ENCODE data around the gene MRPS24.

DNA sequence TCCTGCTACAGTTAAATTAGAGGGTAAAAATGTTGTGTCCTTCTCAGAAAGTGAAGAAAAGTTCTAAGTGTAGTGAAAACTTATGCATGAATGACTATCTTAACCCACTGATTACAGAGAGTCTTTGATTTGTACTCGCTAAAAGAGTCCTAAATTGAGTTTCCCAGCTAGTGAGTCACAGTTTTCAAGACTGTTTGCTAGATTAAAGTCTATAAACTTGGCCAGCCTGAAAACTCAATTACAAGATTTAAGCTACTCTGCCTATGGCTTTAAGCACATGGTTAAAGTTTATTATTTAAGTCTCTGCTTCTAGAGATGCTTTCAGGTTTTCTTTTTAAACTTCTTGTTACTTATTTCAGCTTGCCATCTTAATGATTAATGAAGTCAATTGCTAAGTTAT, 44.4 kb downstream of the MRPS24 start:
- TF ChIP-seq CTCF (IDR thresholded peaks at IDR 0.05) (no peak), POLR2A (IDR thresholded peaks at IDR 0.05) (no peak)

All from lower leg skin (tissue), 3 donors.